Loucy (cell line): Measurements from ENCODE around the gene BEGAIN.

Experiments used
- H2AFZ ChIP-seq: fragments of 200-600 bp; sonication (generic); 2 replicates; pipeline ENCODE4 v1.6.0; 2016; ENCODE audit warnings: antibody characterized with exemption, mild to moderate bottlenecking, low read length, moderate library complexity
- H3F3A ChIP-seq: fragments of 200-600 bp; 2 replicates; pipeline ENCODE4 v1.6.0; 2016; ENCODE audit warnings: antibody characterized with exemption, low read depth, mild to moderate bottlenecking
- H3K27me3 ChIP-seq: fragments of 200-600 bp; sonication (generic); 2 replicates; pipeline ENCODE4 v1.6.1; 2014; ENCODE audit warnings: low read length, mild to moderate bottlenecking; ENCODE audit not compliant: insufficient read depth, poor library complexity, severe bottlenecking
- H3K36me3 ChIP-seq: fragments of 200-600 bp; sonication (generic); 2 replicates; pipeline ENCODE4 v1.6.1; 2016; ENCODE audit warnings: low read length; ENCODE audit not compliant: insufficient read depth
- H3K4me1 ChIP-seq: fragments of 200-600 bp; sonication (generic); 2 replicates; pipeline ENCODE4 v1.5.1; 2014; ENCODE audit warnings: low read length, mild to moderate bottlenecking; ENCODE audit not compliant: insufficient read depth, poor library complexity, severe bottlenecking
- H3K4me2 ChIP-seq: fragments of 200-600 bp; sonication (generic); 2 replicates; pipeline ENCODE4 v1.6.0; 2014; ENCODE audit warnings: antibody characterized with exemption, low read length, low read depth, mild to moderate bottlenecking; ENCODE audit not compliant: poor library complexity, severe bottlenecking
- H3K4me3 ChIP-seq: fragments of 200-600 bp; sonication (generic); 2 replicates; pipeline ENCODE4 v1.5.1; 2014; ENCODE audit warnings: low read length, mild to moderate bottlenecking, mixed read lengths; ENCODE audit not compliant: poor library complexity, severe bottlenecking
- H3K79me2 ChIP-seq: fragments of 200-600 bp; sonication (generic); 2 replicates; pipeline ENCODE4 v1.6.1; 2014; ENCODE audit warnings: low read length; ENCODE audit not compliant: insufficient read depth
- H3K9ac ChIP-seq: fragments of 200-600 bp; sonication (generic); 2 replicates; pipeline ENCODE4 v1.6.0; 2014; ENCODE audit warnings: mild to moderate bottlenecking, low read depth, low read length, moderate library complexity; ENCODE audit not compliant: poor library complexity, severe bottlenecking
- H3K9me2 ChIP-seq: fragments of 200-600 bp; sonication (generic); replicated peaks from 2 replicates; pipeline ENCODE4 v1.6.1; 2016; ENCODE audit warnings: low read depth, low read length, mixed read lengths
- H3K9me3 ChIP-seq: fragments of 200-600 bp; sonication (generic); 2 replicates; pipeline ENCODE4 v1.6.1; 2014; ENCODE audit warnings: mild to moderate bottlenecking, antibody characterized with exemption, low read length, low read depth; ENCODE audit not compliant: insufficient read depth
- H4K20me1 ChIP-seq: fragments of 200-600 bp; sonication (generic); 2 replicates; pipeline ENCODE4 v1.6.0; 2014; ENCODE audit warnings: antibody characterized with exemption, low read length, mild to moderate bottlenecking; ENCODE audit not compliant: insufficient read depth, poor library complexity, severe bottlenecking
- CTCF ChIP-seq: fragments of 200-600 bp; sonication (generic); conservative IDR thresholded peaks from 2 replicates; pipeline ENCODE4 v1.5.1; 2014; ENCODE audit warnings: mild to moderate bottlenecking, antibody characterized with exemption, low read length
- EZH2phosphoT487 ChIP-seq: fragments of 200-600 bp; IDR thresholded peaks from 2 replicates; pipeline ENCODE4 v1.6.1; 2018; ENCODE audit warnings: antibody characterized with exemption, mild to moderate bottlenecking, moderate library complexity, borderline replicate concordance

BEGAIN gene

DNA sequence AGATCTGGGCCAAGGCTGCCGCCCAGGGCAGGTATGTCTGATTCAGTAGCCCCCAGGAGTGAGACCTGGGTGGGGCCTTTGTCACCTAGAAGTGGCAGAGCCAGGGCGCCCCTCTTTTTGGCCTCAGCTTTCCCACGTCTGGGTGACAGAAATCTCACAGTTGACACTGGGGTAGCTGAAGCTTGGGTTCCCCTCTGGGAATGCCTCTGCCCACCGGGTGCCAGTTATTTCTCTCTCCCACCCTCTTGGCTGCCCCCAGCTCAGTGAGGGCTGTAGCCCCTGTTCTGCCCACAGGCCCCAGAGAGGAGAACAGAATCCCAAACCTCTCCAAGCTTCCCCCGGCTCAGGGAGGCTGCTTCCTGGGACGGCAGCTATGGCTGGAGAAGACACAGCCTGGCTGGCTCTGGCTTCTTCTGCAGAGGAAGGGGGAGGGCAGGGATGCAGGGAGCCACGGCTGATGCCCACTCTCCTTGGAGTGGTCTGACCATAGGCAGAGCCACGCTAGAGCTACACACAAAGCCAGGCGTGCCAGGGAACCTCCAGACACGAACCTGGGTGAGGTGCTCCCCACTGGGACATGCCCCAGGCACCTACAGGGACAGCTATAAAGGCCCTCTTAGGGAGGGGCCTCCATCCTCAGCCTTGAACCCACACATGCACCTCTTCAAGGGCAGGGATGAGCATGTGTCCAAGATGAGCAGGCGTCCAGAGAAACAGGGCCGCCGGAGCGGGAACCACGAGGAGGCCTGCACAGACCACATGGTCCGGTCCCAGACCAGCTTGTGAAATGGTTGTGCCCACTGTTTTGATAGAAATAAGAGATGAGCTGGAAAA lies 51.7 kb downstream of the BEGAIN start:
- H3K9ac ChIP-seq, result no peak overlapping the region
- H3K36me3 ChIP-seq, result no peaks in the 10 kb centered on the region
- no peaks in the 10 kb centered on the region for H3K27me3 ChIP-seq
- no peaks in the 10 kb centered on the region for H3K79me2 ChIP-seq
- no peaks in the 10 kb centered on the region for H4K20me1 ChIP-seq
- no peak overlapping the region for H3K4me3 ChIP-seq
- no peaks in the 10 kb centered on the region for H3K9me3 ChIP-seq
- TF ChIP-seq EZH2phosphoT487 (no peak), CTCF (no peak)
- H2AFZ ChIP-seq, result no peak overlapping the region
- no peaks in the 10 kb centered on the region for H3K9me2 ChIP-seq
- no peaks in the 10 kb centered on the region for H3F3A ChIP-seq
- no peak overlapping the region for H3K4me2 ChIP-seq
- peaks cover 43% of the 10 kb centered on the region for H3K4me1 ChIP-seq

- H4K20me1 ChIP-seq, result no peaks in the 10 kb centered on the region
- H3K27me3 ChIP-seq, result no peaks in the 10 kb centered on the region
- no peak overlapping the region for H3K4me3 ChIP-seq
- TF ChIP-seq EZH2phosphoT487 (no peak), CTCF (no peak)
- peak overlapping the region; percentile 48 for H3K9ac ChIP-seq
- no peak overlapping the region for H2AFZ ChIP-seq
- H3K36me3 ChIP-seq, result no peaks in the 10 kb centered on the region
- H3K4me1 ChIP-seq, result peaks cover 43% of the 10 kb centered on the region
- no peaks in the 10 kb centered on the region for H3F3A ChIP-seq
- no peaks in the 10 kb centered on the region for H3K79me2 ChIP-seq
- no peaks in the 10 kb centered on the region for H3K9me3 ChIP-seq
- H3K4me2 ChIP-seq, result peak overlapping the region; percentile 26
- H3K9me2 ChIP-seq, result no peaks in the 10 kb centered on the region
These were observed 52.5 kb downstream of the BEGAIN start for GRCh38 chr14:100534528-100535286.

GRCh38 chr14:100533656-100534485 lies 53.3 kb downstream of the BEGAIN start:
- H3K4me1 ChIP-seq, result peaks cover 43% of the 10 kb centered on the region
- H3K9me2 ChIP-seq, result no peaks in the 10 kb centered on the region
- TF ChIP-seq EZH2phosphoT487, result no peak
- no peak for TF ChIP-seq CTCF
- H3K27me3 ChIP-seq, result no peaks in the 10 kb centered on the region
- no peaks in the 10 kb centered on the region for H3K36me3 ChIP-seq
- H4K20me1 ChIP-seq, result no peaks in the 10 kb centered on the region
- no peak overlapping the region for H2AFZ ChIP-seq
- peak overlapping the region; percentile 26 for H3K4me2 ChIP-seq
- H3K79me2 ChIP-seq, result no peaks in the 10 kb centered on the region
- peak overlapping the region; percentile 48 for H3K9ac ChIP-seq
- no peaks in the 10 kb centered on the region for H3F3A ChIP-seq
- H3K9me3 ChIP-seq, result no peaks in the 10 kb centered on the region
- H3K4me3 ChIP-seq, result no peak overlapping the region
